Body of pancreas (tissue), 4 donors: ENCODE results near the gene INCENP. TPM values are rescaled to one million over a fixed set of nuclear protein-coding genes. Genes with fewer than 3 reads are reported as not detected.

Experiments
- ATAC-seq: fragments of 150-250 bp; one replicate; pipeline ENCODE4 v1.9.1; 2016
- DNase-seq, 4 donors: peaks; one replicate each; pipeline ENCODE4 v3.0.0-alpha.2; 2019
- H3K27ac ChIP-seq, 4 donors: fragments of 200-600 bp; sonication (generic); 1 replicate in 3 of 4; 2 replicates in 1 of 4; pipeline versions ENCODE4 v1.5.1 to v1.6.1; 2016 to 2019; ENCODE audit warnings: mild to moderate bottlenecking in 1 of 4, mixed read lengths in 1 of 4, moderate library complexity in 1 of 4
- H3K27me3 ChIP-seq, 2 donors: fragments of 200-600 bp; sonication (generic); one replicate each; pipeline ENCODE4 v1.6.0; 2016; ENCODE audit warnings: mild to moderate bottlenecking in 1 of 2
- H3K36me3 ChIP-seq, 2 donors: fragments of 200-600 bp; sonication (generic); replicated peaks in 1 of 2; 2 replicates each; pipeline ENCODE4 v1.5.1; 2016; ENCODE audit warnings: low read depth in 2 of 2; ENCODE audit not compliant: insufficient read depth in 1 of 2
- H3K4me1 ChIP-seq: fragments of 200-600 bp; sonication (generic); one replicate; pipeline ENCODE4 v1.6.0; 2016
- H3K4me3 ChIP-seq, 2 donors: fragments of 200-600 bp; sonication (generic); 1 replicate in 1 of 2; 2 replicates in 1 of 2; pipeline ENCODE4 v1.5.1; 2016 to 2019
- H3K9me3 ChIP-seq, 3 donors: fragments of 200-600 bp; sonication (generic); 1 replicate in 2 of 3; 2 replicates in 1 of 3; pipeline ENCODE4 v1.5.1; 2016
- POLR2A ChIP-seq, 3 donors: fragments of 450-650 bp; IDR thresholded peaks; one replicate each; pipeline ENCODE4 v1.6.1; 2016; ENCODE audit warnings: antibody characterized with exemption in 3 of 3, mild to moderate bottlenecking in 2 of 3
- WGBS, 2 donors: methylation state at CpG; one replicate each; pipeline ENCODE4 v1.1.5; 2017; 5-methylcytosine and 5-hydroxymethylcytosine counted together
- intact Hi-C: fragments of 100-400 bp; cut with DNase I; formaldehyde crosslinking; loops from one replicate; pipeline ENCODE4 v1.15.1; 2023
- total RNA-seq, 2 donors: library from RNA; depleted of rRNA; stranded (reverse); fragments of >200 nt; gene quantifications; one replicate each; pipeline ENCODE4 v1.1.0, GENCODE V29; 2016
- TF ChIP-seq, protein P1 (sequence below), 7 experiments: fragments of 450-650 bp in 4 of 7; fragments of 200-600 bp in 3 of 7; sonication (generic) in 3 of 7; IDR thresholded peaks; one replicate each; pipeline ENCODE4 v1.5.1; 2016 to 2019; ENCODE audit warnings: antibody characterized with exemption in 7 of 7

INCENP gene
- total RNA-seq, 2 donors from 2014 or later: 5.4 to 7.9 TPM

DNA sequence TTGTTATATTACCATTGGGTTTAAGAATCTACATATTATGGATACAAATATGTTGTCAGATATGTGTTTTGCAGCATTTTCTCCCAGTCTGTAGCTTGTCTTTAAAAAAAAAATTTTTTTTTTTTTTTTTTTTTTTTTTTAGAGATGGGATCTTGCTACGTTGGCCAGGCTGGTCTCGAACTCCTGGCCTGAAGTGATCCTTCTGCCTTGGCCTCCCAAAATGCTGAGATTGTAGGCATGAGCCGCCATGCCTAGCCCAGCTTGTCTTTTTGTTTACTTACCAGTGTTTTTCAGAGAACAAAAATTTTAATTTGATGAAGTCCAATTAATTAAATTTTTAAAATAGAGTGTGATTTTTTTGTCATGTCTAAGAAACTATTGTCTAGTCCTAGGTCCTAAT, 29.8 kb downstream of the INCENP start:
- Histone ChIP-seq H3K9me3 (no peaks in the 10 kb centered on the region), H3K36me3 (peaks cover 0 to 8% of the 10 kb centered on the region in 2 donors), H3K4me1 (no peaks in the 10 kb centered on the region), H3K4me3 (no peak overlapping the region), H3K27ac (no peak overlapping the region), H3K27me3 (no peaks in the 10 kb centered on the region)
- DNase-seq (no peak), ATAC-seq (no peak)
- intact Hi-C loops: no loop called here
- WGBS, 2 donors: 65% methylated on average over 3 of the region's 3 CpGs
- TF ChIP-seq, protein P1, sequence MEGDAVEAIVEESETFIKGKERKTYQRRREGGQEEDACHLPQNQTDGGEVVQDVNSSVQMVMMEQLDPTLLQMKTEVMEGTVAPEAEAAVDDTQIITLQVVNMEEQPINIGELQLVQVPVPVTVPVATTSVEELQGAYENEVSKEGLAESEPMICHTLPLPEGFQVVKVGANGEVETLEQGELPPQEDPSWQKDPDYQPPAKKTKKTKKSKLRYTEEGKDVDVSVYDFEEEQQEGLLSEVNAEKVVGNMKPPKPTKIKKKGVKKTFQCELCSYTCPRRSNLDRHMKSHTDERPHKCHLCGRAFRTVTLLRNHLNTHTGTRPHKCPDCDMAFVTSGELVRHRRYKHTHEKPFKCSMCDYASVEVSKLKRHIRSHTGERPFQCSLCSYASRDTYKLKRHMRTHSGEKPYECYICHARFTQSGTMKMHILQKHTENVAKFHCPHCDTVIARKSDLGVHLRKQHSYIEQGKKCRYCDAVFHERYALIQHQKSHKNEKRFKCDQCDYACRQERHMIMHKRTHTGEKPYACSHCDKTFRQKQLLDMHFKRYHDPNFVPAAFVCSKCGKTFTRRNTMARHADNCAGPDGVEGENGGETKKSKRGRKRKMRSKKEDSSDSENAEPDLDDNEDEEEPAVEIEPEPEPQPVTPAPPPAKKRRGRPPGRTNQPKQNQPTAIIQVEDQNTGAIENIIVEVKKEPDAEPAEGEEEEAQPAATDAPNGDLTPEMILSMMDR (IDR thresholded peaks at IDR 0.05): no peak
- TF ChIP-seq POLR2A (IDR thresholded peaks at IDR 0.05): no peak

DNA sequence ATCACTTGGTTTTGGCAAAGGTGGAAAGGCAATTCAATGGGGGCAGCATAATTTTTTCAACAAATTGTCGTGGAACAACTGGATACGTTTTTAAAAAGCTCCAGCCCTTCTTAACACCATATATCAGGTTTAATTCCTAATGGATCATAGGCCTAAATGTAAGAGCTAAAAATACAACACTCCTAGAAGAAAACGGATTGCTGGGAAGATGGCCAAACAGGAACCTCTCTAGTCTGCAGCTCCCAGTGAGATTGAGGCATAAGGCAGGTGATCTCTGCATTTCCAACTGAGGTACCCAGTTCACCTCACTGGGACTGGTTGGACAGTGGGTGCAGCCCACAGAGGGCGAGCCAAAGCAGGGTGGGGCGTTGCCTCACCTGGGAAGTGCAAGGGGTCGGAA, 33.8 kb downstream of the INCENP start:
- 67 to 68% methylated on average over 6 of the region's 6 CpGs for WGBS, 2 donors
- no peak for ATAC-seq

DNA sequence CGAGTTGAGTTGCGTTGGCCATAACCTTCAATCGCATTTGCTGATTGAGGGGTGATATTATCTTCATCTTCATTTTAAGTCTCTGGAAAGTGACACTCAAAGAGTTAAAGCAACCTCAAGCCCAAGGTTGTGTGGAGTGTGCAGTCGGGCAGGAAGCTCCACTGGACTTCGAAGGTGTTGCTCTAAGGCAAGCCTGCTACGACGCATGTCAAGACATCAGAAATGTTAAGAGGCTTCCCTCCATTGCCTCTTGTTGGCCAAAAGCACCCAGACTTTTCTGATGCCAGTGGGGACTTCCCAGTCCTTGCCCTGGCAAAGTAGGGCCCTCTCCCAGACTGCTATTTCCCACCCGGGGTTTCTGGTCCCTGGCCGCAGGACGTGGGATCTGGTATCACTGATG, 42.6 kb downstream of the INCENP start:
- ATAC-seq (no peak), DNase-seq (no peak)
- Histone ChIP-seq H3K4me3 (no peak overlapping the region), H3K4me1 (no peaks in the 10 kb centered on the region), H3K27ac (no peak overlapping the region), H3K36me3 (no peaks in the 10 kb centered on the region), H3K9me3 (no peaks in the 10 kb centered on the region), H3K27me3 (peaks cover 0 to under 1% of the 10 kb centered on the region in 2 donors)
- no peak for TF ChIP-seq POLR2A (IDR thresholded peaks at IDR 0.05)
- TF ChIP-seq, protein P1 (IDR thresholded peaks at IDR 0.05): no peak
- intact Hi-C loops: loop anchor here (5.0 kb wide), 1 partner anchor 141 kb away; no protein-coding TSS in a partner anchor
- WGBS, 2 donors: 69 to 75% methylated on average over 7 to 10 of the region's 10 CpGs

More for the DNA sequence above, 33.8 kb downstream of the INCENP start:
- TF ChIP-seq, protein P1 (IDR thresholded peaks at IDR 0.05): no peak
- TF ChIP-seq POLR2A (IDR thresholded peaks at IDR 0.05): no peak
- Histone ChIP-seq H3K27ac (no peak overlapping the region), H3K36me3 (no peaks in the 10 kb centered on the region), H3K4me1 (no peaks in the 10 kb centered on the region), H3K9me3 (no peaks in the 10 kb centered on the region), H3K4me3 (no peak overlapping the region), H3K27me3 (no peaks in the 10 kb centered on the region)
- intact Hi-C loops: no loop called here
- DNase-seq: no peak

DNA sequence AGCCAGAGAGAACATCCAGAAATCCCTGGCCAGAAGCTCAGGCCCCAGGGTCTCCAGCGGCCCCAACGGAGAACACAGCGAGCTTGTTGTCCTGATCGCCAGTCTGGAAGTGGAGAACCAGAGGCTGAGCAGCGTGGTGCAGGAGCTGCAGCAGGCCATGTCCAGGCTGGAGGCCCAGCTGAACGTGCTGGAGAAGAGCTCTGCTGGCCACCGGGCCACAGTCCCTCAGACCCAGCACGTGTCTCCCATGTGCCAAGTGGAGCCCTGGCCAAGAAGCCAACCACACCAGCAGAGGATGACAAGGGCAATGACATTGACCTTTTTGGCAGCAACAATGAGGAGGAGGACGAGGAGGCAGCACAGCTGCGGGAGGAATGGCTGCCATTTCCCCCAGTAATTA, 45.6 kb downstream of the INCENP start:
- H3K27me3 ChIP-seq: peaks cover 0 to 3% of the 10 kb centered on the region in 2 donors
- DNase-seq (no peak), ATAC-seq (no peak)
- intact Hi-C loops: loop anchor here (5.0 kb wide), 1 partner anchor 138 kb away; no protein-coding TSS in a partner anchor
- 62 to 68% methylated on average over 5 to 10 of the region's 10 CpGs for WGBS, 2 donors
- no peaks in the 10 kb centered on the region for H3K4me1 ChIP-seq
- no peaks in the 10 kb centered on the region for H3K9me3 ChIP-seq
- H3K4me3 ChIP-seq: no peak overlapping the region
- no peaks in the 10 kb centered on the region for H3K36me3 ChIP-seq
- TF ChIP-seq POLR2A (IDR thresholded peaks at IDR 0.05): no peak
- TF ChIP-seq, protein P1 (IDR thresholded peaks at IDR 0.05): no peak
- no peak overlapping the region for H3K27ac ChIP-seq

DNA sequence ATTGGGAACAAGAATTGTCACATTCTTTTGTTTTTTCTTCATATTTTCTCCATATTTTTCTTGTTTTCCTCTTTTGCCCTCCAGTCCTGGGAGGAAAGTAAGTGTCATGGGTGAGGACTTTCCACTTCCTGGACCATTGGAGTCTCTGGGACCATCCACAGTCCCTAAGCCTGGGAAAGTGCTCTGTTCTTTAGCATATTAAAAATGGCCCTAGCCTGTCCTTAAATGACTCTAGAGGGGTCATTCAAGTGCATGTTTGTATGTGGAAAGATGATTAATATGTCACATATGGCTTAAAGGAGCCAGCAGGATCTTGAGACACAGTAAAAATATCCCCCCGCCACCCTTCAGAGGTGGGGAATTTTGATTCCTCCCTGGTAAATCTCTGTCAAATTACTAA, 46.1 kb downstream of the INCENP start:
- no peak for DNase-seq
- intact Hi-C loops: loop anchor here (5.0 kb wide), 1 partner anchor 137 kb away; no protein-coding TSS in a partner anchor
- H3K27me3 ChIP-seq: peaks cover 0 to 3% of the 10 kb centered on the region in 2 donors
- TF ChIP-seq POLR2A (IDR thresholded peaks at IDR 0.05): no peak
- TF ChIP-seq, protein P1 (IDR thresholded peaks at IDR 0.05): no peak
- H3K4me1 ChIP-seq: no peaks in the 10 kb centered on the region
- no peak overlapping the region for H3K4me3 ChIP-seq
- H3K27ac ChIP-seq: no peak overlapping the region
- ATAC-seq: no peak
- WGBS, 2 donors: 60 to 90% methylated on average over 1 of the region's 1 CpG
- H3K36me3 ChIP-seq: no peaks in the 10 kb centered on the region
- no peaks in the 10 kb centered on the region for H3K9me3 ChIP-seq
